GM18502 (cell line): ENCODE data around the gene MTCL3.
"Not testable (repeated sequence)": the region's sequence is repeated elsewhere in the genome, so short reads cannot be mapped to it uniquely, and the experiment has no call there.

ENCODE experiments used
- ATAC-seq: cut with Tn5 transposase; IDR thresholded peaks from one replicate; pipeline ENCODE4 v1.9.1; 2021; ENCODE audit warnings: mild to moderate bottlenecking; ENCODE audit not compliant: unreplicated experiment, poor library complexity

The MTCL3 gene

DNA sequence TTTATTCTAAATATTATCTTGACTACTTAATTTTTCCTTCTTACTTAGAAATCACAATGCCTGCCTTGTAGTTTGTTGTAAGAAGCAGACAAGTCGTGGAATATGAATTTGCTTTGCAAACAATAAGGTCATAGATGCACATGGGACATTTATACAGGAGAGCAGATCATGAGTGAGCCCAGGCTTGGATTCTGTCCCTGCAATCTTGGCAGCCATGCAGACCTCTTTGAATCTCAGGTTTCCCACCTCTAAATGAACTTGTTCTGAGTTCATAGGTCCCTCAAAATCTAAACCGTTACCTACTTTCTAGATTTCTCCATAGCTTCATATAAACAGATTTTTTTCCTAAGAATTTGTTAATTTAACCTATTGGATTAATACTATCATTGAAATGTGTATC is 79.4 kb downstream of the MTCL3 start:
- ATAC-seq: no peak

DNA sequence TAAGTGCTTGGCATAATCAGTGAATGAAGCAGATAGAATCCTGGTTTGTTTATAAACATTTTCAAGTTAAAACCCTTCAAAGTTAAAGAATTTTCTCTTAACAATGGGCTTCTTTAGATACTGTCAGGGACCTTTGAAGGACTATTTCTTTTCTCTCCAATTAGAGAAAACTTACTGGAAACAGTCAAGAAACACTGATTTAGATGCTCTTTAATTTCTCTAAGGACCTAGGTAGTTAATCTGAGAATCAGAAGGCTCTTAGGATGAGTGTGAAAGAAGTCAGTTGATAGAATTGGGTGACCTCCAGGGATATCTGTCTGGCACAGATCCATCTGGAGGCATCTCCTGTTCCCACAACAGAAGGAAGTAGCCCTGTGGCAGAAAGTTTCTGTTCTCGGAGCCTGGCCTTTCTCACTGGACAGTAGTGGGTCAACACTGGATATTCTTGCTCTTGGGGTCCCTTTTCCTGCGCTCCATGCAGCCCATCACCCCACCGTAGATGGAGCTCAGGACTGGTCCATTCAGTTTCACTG is 82.5 kb downstream of the MTCL3 start:
- no peak for ATAC-seq

DNA sequence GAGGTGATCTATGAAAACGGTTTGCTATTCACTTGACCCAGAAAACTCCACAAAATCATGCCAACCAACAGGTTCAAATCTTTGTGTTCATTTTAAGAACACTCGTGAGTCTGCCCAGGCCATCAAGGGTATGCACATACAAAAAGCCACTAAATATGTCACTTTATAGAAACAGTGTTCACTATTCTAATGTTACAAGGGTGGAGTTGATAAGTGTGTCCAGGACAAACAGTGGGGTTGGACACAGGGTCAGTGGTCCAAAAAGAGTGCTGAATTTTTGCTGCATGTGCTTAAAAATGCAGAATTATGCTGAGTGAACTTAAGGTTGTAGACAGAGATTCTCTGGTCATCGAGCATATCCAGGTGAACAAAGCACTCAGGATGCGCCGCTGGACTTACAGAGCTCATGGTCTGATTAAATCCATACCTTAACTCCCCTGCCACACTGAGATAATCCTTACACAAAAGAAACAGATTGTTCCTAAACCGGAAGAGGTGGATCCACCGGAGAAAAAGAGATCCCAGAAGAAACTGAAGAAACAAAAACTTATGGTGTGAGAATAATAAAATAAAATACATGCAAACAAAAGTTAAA is 83.4 kb downstream of the MTCL3 start:
- no peak for ATAC-seq

DNA sequence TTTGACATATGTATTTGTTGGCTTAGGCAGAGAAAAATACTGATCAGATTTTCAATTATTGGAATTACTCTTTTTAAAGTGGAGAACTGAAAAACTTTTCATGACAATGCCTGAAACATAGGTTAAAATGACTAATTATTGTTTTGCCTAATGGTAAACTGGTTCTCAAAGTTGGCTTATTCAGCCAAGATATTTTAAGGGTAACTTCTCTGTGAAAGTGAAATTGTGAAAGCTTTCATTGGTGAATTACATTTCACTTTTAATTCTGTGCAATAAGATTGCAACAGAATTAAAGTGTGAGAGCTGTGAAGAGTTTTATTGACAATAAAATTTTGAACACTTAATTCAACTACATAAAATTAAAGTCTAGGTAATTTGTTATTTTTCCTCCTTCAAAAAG is 84.5 kb downstream of the MTCL3 start:
- ATAC-seq: no peak

DNA sequence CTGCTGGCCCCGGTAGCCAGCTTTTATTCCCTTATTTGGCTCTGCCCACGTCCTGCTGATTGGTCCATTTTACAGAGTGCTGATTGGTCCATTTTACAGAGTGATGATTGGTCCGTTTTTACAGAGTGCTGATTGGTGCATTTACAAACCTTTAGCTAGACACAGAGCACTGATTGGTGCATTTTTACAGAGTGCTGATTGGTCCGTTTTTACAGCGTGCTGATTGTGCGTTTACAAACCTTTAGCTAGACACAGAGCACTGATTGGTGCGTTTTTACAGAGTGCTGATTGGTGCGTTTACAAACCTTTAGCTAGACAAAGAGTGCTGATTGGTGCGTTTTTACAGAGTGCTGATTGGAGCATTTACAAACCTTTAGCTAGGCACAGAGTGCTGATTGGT is 90.6 kb downstream of the MTCL3 start:
- ATAC-seq: not testable (repeated sequence)

DNA sequence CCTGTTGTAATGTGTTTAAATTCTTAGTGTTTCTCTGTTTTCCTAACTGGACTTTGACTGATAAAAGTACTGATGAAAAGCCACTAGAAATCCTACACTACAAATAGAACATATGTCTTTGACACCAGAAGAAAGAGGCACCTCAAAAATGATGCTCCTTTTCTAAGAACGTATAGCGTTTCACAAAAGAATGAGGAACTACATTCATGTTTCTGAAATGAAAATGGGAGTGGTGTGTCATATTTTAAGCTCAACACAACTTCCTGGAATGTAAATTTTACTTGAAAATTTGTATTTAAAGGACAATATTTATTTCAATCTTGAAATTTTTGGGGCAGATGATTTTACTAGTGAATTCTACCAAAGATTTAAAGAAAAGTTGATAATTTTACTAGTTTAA is 95.2 kb downstream of the MTCL3 start:
- no peak for ATAC-seq
